GM19240 (cell line): ENCODE results near the gene EPDR1.
"Not testable (repeated sequence)": the region's sequence is repeated elsewhere in the genome, so short reads cannot be mapped to it uniquely, and the experiment has no call there.

Source experiments
- DNase-seq: peaks from one replicate; pipeline ENCODE4 v3.0.0; 2011; ENCODE audit warnings: low spot score; ENCODE audit not compliant: insufficient read length

Gene EPDR1

GRCh38 chr7:37928878-37929277, 8.4 kb downstream of the EPDR1 start:
- no peak for DNase-seq

DNA sequence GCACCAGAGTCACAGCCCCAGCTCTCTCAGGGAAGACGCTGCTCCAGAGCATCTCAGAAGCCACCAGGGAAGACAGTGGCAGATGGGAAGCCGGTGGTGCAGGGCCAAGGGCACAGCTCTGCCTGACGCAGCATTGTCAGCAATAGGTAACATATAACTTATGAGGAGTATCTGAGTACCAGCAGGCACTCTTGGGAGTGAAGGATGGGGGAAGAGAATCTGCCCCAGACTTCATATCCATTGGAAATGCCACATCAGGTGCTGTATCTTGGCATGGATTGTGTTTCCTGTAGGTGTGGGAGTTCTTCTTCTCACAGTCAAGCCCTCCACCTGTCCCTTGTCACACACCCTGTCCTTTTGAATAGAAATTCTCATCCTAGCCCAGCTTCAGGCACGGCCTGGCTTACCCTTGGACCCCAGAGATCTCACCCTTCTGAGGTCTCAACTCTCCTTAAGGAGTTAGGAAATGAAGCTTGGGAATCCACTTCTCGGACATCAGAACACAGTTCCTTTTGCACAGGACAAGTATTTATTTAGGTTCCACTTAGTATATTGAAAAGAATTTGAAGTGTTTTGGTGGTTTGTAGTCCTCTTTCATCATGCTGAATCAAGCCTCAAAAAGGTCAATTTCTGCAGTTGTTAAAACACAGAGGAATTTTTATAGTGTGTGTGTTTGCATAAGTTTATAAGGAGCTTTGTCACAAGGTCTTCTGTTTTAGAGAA, 9.9 kb downstream of the EPDR1 start:
- no peak for DNase-seq

GRCh38 chr7:37932543-37932942, 12.1 kb downstream of the EPDR1 start:
- no peak for DNase-seq

- DNase-seq, result no peak
Observed at GRCh38 chr7:37933018-37933566, 12.7 kb downstream of the EPDR1 start.

DNA sequence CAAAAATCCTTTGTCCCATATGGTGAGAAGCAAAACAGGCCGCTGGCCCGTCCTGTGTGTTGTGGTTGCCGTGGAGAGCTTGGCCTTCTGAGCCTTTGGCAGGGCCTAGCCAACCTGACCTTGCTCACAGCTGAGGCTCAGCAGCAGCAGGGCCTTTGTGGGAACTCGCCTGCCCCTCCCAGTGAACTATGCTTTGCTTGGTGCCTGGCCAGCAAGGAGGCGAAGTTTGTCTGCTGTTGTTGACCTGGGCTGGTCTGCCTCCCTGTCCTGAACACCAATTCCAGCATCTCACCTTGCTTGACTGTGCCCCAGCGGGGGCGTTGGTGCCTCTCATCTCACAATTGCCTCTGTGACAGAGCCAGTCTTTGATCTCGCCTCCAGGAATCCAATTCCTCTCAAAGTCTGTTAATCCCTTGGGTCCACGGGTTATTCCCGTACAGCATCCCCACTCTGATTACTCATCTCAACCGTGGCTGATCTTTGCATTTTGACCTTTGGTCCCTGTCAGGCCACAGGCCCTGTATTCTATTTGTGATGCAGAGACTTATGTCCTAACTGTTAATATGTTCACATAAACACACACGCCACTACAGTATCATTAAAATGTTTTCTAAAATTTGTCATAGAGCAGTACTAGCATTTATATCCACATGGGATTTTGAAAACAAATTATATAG, 22.6 kb downstream of the EPDR1 start:
- DNase-seq, result no peak

DNA sequence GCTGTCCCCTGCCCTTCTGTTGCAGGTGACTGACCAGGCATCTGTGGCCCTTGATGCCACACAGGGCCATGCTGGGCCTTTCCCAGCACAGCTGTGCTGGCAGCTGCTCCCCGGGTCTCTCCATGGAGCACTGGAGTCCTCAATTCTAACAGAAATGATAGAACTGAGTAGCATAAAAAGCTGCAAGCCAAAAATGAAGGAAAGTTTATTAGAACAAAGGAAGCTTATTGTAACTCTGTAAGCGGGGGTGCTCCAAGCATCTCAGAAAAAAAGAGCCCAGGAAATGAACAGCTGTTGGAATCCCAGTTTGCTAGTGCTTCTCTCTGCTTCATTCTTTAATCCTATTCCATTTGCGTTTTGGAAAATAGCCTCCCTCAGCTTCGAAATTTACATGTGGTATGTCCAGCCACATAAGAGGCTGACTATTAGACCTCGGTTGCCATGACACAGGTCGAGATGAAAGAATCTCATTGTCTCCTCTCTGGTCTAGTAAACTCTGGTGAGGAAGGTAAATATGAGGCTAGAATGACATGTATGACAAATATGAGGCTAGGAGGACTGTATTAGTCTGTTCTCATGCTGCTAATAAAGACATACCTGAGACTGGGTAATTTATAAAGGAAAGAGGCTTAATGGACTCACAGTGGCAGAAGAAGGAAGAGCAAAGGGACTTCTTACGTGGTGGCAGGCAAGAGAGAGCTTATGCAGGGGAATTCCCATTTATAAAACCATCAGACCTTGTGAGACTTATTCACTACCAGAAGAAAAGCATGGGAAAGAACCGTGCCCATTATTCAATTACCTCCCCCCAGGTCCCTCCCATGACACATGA, 23.7 kb downstream of the EPDR1 start:
- no peak for DNase-seq

DNA sequence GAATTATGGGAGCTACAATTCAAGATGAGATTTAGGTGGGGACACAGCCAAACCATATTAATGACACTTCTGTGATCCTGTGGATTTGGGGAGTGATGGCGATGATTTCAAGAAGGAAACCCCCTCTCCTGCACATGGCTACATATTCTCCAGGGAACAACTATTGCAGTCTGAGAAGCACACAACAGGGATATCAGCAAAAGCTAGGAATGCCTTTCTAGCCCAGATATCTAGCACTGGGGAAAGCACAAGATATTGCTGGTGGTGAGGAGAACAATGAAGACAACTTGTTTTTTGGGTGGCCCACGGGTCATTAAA, 24.3 kb downstream of the EPDR1 start:
- no peak for DNase-seq

DNA sequence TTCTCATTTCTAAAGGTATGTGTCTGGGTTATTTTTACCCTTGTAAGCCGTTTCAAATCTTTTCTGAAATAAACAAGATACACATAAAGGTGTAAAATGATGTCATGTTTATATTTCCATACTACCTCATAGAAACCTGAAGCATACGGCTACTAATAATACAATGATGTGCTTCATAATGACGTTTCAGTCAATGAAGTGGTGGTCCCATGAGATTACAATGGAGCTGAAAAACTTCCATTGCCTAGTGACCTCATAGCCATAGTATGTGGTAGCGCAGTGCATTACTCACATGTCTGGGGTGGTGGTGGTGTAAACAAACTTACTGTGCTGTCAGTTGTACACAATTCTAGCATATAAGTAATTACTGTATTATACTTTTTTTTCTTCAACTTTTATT, 24.9 kb downstream of the EPDR1 start:
- DNase-seq, result no peak

DNA sequence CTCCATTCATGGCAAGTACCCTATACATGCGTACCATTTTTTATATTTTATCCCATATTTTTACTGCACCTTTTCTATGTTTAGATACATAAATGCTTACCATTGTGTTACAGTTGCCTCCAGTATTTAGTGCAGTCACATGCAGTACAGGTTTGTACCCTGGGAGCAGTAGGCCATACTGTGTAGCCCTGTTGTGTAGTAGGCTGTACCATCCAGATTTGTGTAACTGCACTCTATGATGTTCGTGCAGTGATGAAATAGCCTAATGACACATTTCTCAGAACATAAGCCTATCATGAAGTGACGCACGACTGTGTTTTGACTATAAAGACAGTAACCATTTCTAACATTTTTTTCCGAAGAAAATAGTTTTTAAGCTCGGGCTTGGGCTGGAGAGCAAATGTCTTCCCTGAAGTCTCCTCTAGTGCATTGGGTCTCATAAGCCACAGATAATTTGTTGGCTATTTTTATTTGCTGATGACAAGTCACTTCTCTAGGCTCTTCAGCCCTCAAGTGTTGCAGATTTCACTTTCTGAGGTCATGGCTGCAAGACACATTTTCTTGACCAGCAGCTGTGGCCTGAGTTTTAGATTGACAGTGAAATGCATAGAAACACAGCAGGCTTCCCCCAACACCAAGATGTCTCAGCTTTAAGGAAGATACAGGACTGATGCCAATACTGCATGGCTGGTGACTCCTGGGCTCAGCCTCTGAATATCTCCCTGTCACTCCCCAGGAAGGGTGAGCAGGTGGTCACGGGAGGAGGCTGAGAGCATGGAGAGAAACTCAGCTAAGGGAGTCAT, 26.9 kb downstream of the EPDR1 start:
- DNase-seq, result no peak

GRCh38 chr7:37947941-37948210, 27.4 kb downstream of the EPDR1 start:
- no peak for DNase-seq

DNA sequence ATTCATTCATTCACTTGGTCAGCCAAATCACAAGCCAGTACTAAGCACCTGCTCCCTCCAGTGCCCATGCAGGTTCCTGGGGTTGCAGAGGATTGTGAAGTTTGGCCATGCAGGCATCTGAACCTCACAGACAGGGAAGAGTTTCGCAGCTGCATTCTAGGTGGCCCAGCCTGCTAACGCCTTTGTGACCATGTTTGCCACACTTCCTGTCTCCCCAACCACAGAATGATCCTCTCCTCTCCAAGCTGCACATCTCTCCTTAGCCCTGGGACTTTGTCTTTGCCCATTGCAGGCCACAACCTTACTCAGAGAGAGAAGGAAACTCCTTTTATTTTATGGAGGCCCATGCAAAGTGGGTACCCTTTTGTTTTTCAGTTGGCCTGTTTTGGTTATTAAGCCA, 31.8 kb downstream of the EPDR1 start:
- DNase-seq, result no peak

DNA sequence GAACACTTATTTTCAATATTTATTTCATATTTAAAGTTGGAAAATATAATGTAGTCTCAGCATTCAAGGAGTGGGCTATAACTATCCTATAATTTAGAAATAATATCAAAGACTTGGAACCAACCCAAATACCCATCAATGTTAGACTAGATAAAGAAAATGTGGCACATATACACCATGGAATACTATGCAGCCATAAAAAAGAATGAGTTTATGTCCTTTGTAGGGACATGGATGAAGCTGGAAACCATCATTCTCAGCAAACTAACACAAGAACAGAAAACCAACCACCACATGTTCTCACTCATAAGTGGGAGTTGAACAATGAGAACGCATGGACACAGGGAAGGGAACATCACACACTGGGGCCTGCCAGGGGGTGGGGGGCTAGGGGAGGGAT, 33.8 kb downstream of the EPDR1 start:
- DNase-seq, result not testable (repeated sequence)

DNA sequence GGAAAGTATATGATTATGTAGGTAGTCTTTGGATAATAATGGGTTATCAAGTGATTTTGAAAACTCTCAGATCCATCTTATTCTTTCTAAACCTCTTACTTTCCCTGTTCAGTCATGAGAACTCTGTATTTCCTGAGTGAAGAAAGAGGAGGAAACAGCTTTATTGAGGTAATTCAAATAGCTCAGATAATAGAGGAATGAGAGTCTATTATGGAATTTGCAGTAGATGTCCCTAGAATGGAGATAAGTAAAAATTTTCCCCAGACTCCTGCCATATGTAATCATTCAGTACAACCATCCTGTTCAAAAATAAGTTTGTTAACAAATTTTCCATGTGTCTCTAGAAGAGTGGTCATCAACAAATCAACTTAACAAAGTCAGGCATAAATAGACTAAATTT, 36.4 kb downstream of the EPDR1 start:
- DNase-seq, result no peak

GRCh38 chr7:37957221-37957970, 37.0 kb downstream of the EPDR1 start:
- DNase-seq, result no peak

DNA sequence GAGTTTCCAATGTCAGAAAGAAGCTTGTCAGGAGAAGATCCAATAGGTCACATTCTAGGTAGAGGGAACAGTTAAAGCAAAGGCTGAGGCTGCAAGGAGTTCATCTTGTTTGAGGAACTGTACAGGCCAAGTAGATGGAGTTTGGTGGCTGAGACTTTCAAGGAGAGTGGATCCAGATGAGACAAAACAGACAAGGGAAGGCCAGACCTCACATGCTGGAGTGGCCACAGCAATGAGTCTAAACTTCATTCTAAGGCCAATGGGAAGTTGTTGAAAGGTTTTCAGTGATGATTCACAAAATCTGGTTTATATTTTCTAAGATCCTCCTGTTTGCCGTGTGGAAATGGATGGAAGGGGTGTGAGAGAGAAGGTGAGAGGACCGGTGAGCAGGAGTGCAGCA, 40.0 kb downstream of the EPDR1 start:
- no peak for DNase-seq

- no peak for DNase-seq
Observed at GRCh38 chr7:37961251-37961650, 40.8 kb downstream of the EPDR1 start.

DNA sequence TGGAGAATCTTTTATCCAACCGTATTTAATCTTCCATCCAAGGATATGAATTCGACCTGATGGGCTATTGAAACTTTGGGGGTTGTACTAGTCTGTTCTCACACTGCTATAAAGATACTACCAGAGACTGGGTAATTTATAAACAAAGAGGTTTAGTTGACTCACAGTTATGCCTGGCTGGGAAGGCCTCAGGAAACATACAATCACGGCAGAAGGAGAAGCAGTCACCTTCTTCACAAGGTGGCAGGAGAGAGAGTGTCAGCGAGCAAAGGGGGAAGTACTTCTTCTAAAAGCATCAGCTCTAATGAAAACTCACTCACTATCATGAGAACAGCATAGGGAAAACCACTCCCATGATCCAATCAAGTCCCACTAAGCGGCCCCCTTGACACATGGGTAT, 43.8 kb downstream of the EPDR1 start:
- DNase-seq, result no peak

DNA sequence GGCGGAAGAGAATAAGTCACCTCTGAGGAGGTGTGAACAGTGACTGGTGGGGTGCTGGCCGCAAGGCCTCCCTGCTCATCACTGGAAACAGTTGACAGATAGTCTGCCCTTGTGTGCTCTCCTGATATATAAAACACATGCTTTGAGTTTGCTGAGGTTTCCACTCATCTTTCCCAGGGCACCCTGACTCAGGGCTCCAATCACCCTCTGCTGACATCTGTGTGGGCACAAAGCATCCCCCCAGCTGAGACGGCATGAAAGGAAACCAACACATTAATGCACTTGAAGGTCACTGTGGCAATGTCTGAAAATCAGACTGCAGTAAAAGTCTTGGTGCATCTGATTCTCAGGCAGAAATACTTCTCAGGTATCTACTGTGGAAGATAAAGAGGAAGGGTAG, 49.8 kb downstream of the EPDR1 start:
- no peak for DNase-seq

GRCh38 chr7:37971491-37971890, 51.1 kb downstream of the EPDR1 start:
- DNase-seq, result no peak

DNA sequence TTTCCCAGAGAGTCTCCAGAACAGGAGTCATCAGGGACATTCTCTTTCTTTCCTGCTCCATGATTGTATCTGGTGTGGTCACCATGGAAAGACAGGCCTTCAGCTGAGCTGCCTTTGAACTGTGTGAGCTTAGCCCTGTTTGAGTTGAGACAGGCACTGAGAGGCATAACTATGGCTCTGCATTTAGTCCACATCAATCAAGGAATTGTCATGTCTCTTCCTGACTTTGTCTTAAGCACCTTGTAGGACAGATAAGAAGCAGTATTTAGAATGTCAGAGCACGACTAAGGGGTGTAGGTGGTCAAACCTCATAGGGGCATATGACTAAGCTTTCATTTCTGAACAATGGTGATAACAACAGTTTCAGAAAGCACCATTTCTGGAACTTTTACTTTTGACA, 53.5 kb downstream of the EPDR1 start:
- no peak for DNase-seq

GRCh38 chr7:37974711-37975110, 54.3 kb downstream of the EPDR1 start:
- DNase-seq, result no peak
